NB4 (cell line): Measurements from ENCODE around the gene APMAP.

ENCODE experiments used
- MYC ChIP-seq: IDR thresholded peaks from 2 replicates; pipeline ENCODE4 v1.6.1; 2011; ENCODE audit warnings: low read depth, low read length
- POLR2A ChIP-seq: IDR thresholded peaks from 2 replicates; pipeline ENCODE4 v1.6.1; 2011; ENCODE audit warnings: mild to moderate bottlenecking; ENCODE audit not compliant: insufficient read length; ENCODE audit errors: extremely low read depth
- TF ChIP-seq, protein P1 (sequence below): IDR thresholded peaks from one replicate; pipeline ENCODE4 v1.5.1; 2012; ENCODE audit warnings: low read depth, low read length
- TF ChIP-seq, protein P2 (sequence below): IDR thresholded peaks from 2 replicates; pipeline ENCODE4 v1.6.1; 2011; ENCODE audit warnings: low read depth, low read length

DNA sequence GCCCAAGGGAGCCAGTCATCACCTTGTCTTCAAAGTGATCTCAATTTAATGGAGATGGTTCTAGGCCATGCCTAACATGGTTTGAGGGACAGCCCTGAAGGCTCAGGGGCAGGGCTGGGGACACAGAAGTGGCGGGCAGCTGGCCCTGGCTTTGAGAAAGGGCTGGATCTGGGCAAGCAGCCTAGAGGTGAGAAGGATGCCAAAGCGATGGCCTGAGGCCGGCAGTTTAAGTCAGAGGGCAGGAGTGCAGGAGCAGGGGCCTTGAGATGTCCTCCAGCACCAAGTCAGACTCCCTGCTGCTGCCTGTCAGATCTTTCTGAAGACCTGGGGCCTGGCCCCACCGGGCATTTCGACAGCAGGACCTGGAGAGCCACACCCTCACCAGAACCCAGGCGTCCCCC lies 28.4 kb upstream of the APMAP start:
- no peak for TF ChIP-seq POLR2A
- TF ChIP-seq, protein P1, sequence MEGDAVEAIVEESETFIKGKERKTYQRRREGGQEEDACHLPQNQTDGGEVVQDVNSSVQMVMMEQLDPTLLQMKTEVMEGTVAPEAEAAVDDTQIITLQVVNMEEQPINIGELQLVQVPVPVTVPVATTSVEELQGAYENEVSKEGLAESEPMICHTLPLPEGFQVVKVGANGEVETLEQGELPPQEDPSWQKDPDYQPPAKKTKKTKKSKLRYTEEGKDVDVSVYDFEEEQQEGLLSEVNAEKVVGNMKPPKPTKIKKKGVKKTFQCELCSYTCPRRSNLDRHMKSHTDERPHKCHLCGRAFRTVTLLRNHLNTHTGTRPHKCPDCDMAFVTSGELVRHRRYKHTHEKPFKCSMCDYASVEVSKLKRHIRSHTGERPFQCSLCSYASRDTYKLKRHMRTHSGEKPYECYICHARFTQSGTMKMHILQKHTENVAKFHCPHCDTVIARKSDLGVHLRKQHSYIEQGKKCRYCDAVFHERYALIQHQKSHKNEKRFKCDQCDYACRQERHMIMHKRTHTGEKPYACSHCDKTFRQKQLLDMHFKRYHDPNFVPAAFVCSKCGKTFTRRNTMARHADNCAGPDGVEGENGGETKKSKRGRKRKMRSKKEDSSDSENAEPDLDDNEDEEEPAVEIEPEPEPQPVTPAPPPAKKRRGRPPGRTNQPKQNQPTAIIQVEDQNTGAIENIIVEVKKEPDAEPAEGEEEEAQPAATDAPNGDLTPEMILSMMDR, result no peak
- TF ChIP-seq, protein P2, sequence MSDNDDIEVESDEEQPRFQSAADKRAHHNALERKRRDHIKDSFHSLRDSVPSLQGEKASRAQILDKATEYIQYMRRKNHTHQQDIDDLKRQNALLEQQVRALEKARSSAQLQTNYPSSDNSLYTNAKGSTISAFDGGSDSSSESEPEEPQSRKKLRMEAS, result no peak
- no peak for TF ChIP-seq MYC
